ENCODE results near the gene TPPP3.
"Not testable (repeated sequence)": the region's sequence is repeated elsewhere in the genome, so short reads cannot be mapped to it uniquely, and the experiment has no call there.

Gene TPPP3

GRCh38 chr16:67417333-67418061 lies 24.2 kb upstream of the TPPP3 start:
- Histone ChIP-seq H3K4me1 (ENCODE audit: insufficient read depth, poor library complexity, severe bottlenecking) (no peaks in the 10 kb centered on the region), H3K4me3 (ENCODE audit: severe bottlenecking) (no peak overlapping the region), H3K36me3 (ENCODE audit: low read depth) (no peaks in the 10 kb centered on the region), H3K27me3 (ENCODE audit: insufficient read depth, poor library complexity, severe bottlenecking) (no peaks in the 10 kb centered on the region), H3K9me3 (ENCODE audit: severe bottlenecking) (no peaks in the 10 kb centered on the region), H3K27ac (ENCODE audit: poor library complexity, severe bottlenecking) (no peak overlapping the region)
- DNase-seq (ENCODE audit: low spot score) (no peak), ATAC-seq (ENCODE audit: low read depth) (no peak)
- TF ChIP-seq CTCF (IDR thresholded peaks at IDR 0.05; ENCODE audit: poor library complexity, severe bottlenecking), result no peak

- H3K4me1 ChIP-seq (ENCODE audit: insufficient read depth, poor library complexity, severe bottlenecking), result no peaks in the 10 kb centered on the region
- H3K4me3 ChIP-seq (ENCODE audit: severe bottlenecking), result peak within 1 kb of the TSS; percentile 67
- ATAC-seq (ENCODE audit: low read depth) (peak; percentile 80), DNase-seq (ENCODE audit: low spot score) (no peak)
- peak; percentile 90 for TF ChIP-seq CTCF (IDR thresholded peaks at IDR 0.05; ENCODE audit: poor library complexity, severe bottlenecking)
- no peaks in the 10 kb centered on the region for H3K27me3 ChIP-seq (ENCODE audit: insufficient read depth, poor library complexity, severe bottlenecking)
- peak within 1 kb of the TSS; percentile 11 for H3K27ac ChIP-seq (ENCODE audit: poor library complexity, severe bottlenecking)
- no peaks in the 10 kb centered on the region for H3K9me3 ChIP-seq (ENCODE audit: severe bottlenecking)
- H3K36me3 ChIP-seq (ENCODE audit: low read depth), result no peaks in the 10 kb centered on the region
These were observed 22.8 kb upstream of the TPPP3 start, which contains the start of gene ZDHHC1 for GRCh38 chr16:67415872-67416793. Gene ZDHHC1 (minus strand): TSS chr16:67416477. CDS start chr16:67407775, 8,702 bp downstream.

- H3K4me1 ChIP-seq (ENCODE audit: insufficient read depth, poor library complexity, severe bottlenecking); ATAC-seq (ENCODE audit: low read depth); H3K27me3 ChIP-seq (ENCODE audit: insufficient read depth, poor library complexity, severe bottlenecking); H3K36me3 ChIP-seq (ENCODE audit: low read depth); DNase-seq (ENCODE audit: low spot score); H3K9me3 ChIP-seq (ENCODE audit: severe bottlenecking): not testable (repeated sequence)
- Histone ChIP-seq H3K4me3 (ENCODE audit: severe bottlenecking) (peak overlapping the region; percentile 67), H3K27ac (ENCODE audit: poor library complexity, severe bottlenecking) (peak overlapping the region; percentile 11)
These were observed 22.1 kb upstream of the TPPP3 start for GRCh38 chr16:67415421-67415820.

- no peak overlapping the region for H3K4me3 ChIP-seq (ENCODE audit: severe bottlenecking)
- ATAC-seq (ENCODE audit: low read depth) (no peak), DNase-seq (ENCODE audit: low spot score) (no peak)
- H3K27ac ChIP-seq (ENCODE audit: poor library complexity, severe bottlenecking), result no peak overlapping the region
- no peak for TF ChIP-seq CTCF (IDR thresholded peaks at IDR 0.05; ENCODE audit: poor library complexity, severe bottlenecking)
- no peaks in the 10 kb centered on the region for H3K9me3 ChIP-seq (ENCODE audit: severe bottlenecking)
- H3K27me3 ChIP-seq (ENCODE audit: insufficient read depth, poor library complexity, severe bottlenecking), result no peaks in the 10 kb centered on the region
- no peaks in the 10 kb centered on the region for H3K4me1 ChIP-seq (ENCODE audit: insufficient read depth, poor library complexity, severe bottlenecking)
- H3K36me3 ChIP-seq (ENCODE audit: low read depth), result no peaks in the 10 kb centered on the region
These were observed 20.9 kb upstream of the TPPP3 start for GRCh38 chr16:67413978-67414911.

- no peak for DNase-seq (ENCODE audit: low spot score)
- Histone ChIP-seq H3K27me3 (ENCODE audit: insufficient read depth, poor library complexity, severe bottlenecking) (no peaks in the 10 kb centered on the region), H3K36me3 (ENCODE audit: low read depth) (no peaks in the 10 kb centered on the region), H3K4me3 (ENCODE audit: severe bottlenecking) (no peak overlapping the region), H3K9me3 (ENCODE audit: severe bottlenecking) (no peaks in the 10 kb centered on the region), H3K27ac (ENCODE audit: poor library complexity, severe bottlenecking) (no peak overlapping the region), H3K4me1 (ENCODE audit: insufficient read depth, poor library complexity, severe bottlenecking) (no peaks in the 10 kb centered on the region)
- ATAC-seq (ENCODE audit: low read depth), result no peak
- no peak for TF ChIP-seq CTCF (IDR thresholded peaks at IDR 0.05; ENCODE audit: poor library complexity, severe bottlenecking)
These were observed 19.0 kb upstream of the TPPP3 start for GRCh38 chr16:67412294-67412693.

All from RWPE2 (cell line).